ENCODE data around the gene NAALADL2. TPM values are rescaled to one million over a fixed set of nuclear protein-coding genes. Genes with fewer than 3 reads are reported as not detected.
"Not testable (repeated sequence)": the region's sequence is repeated elsewhere in the genome, so short reads cannot be mapped to it uniquely, and the experiment has no call there.

NAALADL2 gene
- polyA plus RNA-seq, 1 donor: 5.9 TPM

DNA sequence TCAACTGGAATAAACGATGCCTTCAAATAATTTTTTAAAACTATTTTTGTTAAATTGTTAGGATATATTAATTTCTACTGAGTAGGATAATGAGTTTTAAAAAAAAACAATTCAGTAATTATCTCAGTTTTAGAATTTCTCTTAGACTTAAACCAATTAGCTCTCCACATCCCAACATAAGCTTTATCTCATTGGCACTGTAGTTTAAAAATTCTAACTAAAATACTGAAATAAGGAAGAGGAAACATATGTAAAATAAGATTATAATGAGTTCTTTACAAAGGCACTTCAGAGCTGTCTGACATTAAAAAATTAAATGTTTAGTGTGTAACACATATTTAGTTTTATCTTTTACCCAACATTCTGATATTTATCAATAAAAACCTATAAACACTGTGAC lies 558.3 kb downstream of the NAALADL2 start:
- no peak for DNase-seq (ENCODE audit: low read depth)

DNA sequence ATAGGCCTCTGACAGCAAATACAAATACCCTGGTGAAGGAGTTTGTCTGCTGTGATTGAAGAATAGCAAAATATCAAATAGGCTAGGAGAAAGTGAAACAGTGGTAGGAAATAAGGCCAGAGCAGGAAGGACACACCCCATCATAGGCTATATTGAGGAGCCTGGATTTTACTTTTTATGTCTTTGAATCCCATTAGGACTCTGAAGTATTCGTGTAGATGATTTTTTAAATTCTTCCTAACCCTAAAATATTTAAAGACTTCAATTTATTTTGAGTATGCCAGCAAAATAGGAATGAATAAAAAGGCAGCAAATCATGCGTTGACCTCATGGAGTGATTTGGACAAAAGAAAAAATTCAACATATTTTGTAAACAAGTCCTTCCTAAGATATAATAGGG lies 562.8 kb downstream of the NAALADL2 start:
- no peak for DNase-seq (ENCODE audit: low read depth)

DNA sequence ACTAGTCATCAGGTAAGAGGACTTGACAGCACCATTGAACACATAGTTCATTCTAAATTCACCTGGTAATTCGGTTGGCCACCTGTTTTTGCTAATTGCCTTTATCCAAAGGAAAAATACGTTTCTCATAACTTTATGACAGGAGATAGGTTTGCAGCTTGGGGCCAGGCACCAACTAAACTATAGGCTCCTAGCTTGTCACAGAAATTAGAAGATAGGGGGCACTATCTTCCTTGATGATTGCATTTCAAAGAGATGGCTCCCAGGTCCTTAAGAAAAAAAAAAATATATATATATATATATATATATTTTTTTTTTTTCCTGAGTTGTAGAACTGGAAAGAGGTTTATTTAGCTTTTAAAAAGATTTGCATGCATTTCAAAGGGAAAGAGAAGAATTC lies 563.6 kb downstream of the NAALADL2 start:
- DNase-seq (ENCODE audit: low read depth): no peak

DNA sequence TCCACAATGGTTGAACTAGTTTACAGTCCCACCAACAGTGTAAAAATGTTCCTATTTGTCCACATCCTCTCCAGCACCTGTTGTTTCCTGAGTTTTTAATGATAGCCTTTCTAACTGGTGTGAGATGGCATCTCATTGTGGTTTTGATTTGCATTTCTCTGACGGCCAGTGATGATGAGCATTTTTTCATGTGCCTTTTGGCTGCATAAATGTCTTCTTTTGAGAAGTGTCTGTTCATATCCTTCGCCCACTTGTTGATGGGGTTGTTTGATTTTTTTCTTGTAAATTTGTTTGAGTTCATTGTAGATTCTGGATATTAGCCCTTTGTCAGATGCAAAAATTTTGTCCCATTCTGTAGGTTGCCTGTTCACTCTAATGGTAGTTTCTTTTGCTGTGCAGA lies 564.7 kb downstream of the NAALADL2 start:
- DNase-seq (ENCODE audit: low read depth): not testable (repeated sequence)

DNA sequence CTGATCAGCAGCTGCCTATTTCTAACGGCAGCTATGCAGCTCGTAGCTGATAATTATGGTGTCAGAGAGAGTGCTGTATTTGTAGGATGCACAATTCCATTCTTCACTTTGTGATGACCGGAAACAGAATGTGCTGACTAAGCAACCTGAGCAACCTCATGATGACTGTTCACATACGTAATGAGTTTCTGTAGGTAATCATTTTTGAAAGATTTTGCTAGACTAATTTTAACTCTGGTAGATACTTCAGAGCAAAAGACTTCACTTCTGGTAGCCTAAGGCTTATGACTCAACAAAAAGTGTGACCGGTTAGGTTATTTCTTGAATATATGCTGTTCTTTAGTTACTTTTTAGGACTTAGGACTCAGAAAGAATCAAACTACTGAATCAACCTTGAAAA lies 567.7 kb downstream of the NAALADL2 start:
- no peak for DNase-seq (ENCODE audit: low read depth)

DNA sequence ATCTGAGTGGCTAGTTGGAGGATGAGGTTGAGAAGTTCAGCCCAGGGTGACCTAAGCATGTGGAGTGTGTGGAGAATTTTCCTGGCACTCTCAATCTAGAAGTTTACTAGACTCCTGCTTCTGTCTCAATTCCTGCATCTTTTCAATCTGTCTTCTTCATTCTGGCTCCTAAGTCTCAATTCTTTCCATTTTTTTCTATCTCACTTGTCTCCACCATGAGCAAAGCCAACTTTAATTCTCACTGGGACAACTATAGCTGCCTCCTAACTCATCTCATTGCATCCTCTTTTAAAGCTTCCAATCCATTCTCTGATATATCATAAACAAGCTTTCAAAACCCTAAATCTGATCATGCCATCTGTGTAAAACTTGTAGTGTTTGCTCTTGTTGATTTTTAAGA lies 569.3 kb downstream of the NAALADL2 start:
- peak; percentile 49 for DNase-seq (ENCODE audit: low read depth)

DNA sequence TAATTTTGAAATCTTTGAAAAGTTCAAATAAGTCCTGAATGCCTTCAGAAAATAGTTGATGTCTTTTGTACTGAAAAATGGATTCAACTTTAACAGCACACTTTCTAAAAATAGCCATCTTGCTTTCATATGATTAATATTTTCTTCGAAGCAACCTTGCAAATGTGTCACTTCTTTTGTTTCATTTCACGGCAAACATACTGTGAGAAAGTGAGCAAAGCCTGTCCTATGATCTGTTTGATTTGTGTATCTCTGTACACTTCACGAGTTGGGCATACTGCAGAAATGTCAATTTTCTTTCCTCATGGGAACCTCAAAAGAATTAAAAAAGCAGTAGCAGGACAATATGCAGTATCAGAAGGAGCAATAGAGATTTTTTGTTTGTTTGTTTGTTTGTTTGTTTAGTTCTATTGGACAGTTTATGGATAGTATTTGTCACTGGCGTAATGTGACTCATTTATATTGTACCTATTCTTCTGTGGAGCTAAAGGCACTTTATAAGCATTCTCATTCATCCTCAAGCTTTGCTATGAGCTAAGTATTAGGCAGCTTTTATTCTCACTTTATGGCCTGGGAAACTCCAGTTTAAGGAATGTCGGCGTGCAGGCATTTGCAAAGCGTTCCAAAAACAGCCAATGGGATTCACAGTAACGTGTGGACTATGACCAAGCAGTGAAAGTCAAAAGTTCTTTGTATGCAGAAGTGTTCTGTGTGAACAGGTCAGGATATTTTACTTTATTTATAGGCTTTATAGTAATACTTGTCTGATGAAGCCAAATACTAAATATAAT lies 572.0 kb downstream of the NAALADL2 start:
- no peak for DNase-seq (ENCODE audit: low read depth)

DNA sequence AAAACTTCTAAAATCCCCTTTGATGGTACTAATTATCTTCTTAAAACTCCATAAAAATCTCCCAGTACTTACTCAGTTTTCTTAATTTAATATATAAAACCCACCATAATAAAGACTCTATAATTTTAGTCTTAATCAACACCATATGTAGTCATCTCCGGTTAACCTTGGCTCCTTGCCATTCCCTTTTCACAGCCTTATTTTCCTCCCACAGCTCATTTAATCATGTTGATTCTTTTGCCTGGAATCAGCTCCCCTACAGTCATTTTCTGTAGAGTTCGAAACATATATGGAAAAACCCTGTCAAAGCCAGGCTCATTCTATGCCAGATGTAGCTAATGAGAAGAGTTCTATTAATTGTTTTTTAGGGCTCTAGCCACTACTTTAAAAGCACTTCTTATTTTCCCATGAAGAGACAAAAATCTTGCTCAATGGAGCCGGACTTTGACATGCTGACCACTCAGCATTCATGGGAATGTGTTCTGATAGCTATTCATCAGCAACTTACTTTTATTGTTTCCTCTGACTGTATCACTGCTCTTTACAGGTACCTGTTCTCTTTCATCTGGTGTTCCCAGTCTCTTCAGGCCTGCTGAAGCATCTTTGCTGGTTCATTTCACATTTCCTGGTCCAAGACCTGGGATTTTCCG lies 573.4 kb downstream of the NAALADL2 start:
- no peak for DNase-seq (ENCODE audit: low read depth)

DNA sequence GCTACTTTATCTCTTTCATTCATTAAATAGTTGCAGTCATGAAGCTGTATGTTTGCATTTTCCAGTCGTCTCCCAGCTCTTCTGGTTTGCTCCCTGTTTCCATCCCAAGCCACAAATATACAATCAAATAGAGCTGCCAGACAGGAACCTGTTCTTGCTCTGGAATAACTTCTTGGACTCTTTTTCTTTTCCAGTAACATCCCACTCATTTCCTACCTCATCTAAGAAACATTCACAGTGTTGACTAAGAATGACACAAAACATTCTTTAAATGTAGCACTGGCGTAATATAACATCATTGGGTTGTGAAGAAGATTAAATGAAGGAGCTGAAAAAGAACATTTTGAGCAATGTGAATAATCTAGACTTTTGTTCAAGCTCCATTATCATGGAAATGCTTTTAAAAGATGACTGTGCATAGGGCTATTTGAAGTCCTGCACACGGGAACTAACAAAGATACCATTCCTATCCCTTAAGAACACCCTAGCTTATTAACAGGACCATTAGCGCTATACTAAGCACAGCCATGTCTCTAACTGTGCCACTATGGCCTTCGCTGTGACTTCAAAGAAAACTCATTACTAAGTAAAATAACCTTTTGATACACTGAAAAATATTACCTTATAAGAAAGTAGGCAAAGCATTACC lies 574.0 kb downstream of the NAALADL2 start:
- DNase-seq (ENCODE audit: low read depth): no peak

DNA sequence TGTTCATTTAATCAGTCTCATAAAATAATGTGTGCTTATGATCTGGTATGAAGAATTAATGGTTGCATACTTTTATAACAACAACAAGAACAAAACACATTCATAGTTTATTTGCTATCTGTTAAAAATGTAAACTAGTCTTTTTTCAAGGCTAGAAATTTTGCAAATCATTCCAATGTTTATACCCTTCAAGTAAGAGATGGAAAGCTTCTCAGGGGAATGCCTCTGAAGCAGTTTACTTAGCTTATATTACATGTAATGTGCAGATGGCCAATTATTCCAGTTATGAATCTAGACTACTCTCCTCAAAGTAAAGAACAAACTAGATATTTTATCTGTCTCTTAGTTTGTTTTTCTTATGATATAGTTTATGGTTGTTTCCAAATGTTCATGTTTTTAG lies 575.4 kb downstream of the NAALADL2 start:
- DNase-seq (ENCODE audit: low read depth): no peak

DNA sequence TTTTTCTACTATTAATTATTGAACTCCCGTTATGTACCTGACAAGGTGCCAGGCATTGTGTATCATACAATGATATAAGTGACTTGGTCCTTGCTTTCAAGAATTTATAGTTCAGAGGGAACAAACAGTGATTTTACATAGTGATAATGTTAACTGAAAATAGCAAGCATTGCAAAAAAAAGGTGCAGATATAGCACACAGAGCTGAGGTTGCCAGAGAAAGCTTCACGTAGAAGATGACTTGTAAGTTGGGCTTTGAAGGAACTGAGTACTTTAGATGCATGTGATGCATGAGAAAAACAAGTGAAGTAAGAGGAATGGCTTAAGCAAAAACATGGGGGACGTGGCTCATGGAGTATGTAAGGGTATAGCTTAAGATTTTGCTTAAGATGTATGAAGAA lies 584.5 kb downstream of the NAALADL2 start:
- DNase-seq (ENCODE audit: low read depth): no peak

DNA sequence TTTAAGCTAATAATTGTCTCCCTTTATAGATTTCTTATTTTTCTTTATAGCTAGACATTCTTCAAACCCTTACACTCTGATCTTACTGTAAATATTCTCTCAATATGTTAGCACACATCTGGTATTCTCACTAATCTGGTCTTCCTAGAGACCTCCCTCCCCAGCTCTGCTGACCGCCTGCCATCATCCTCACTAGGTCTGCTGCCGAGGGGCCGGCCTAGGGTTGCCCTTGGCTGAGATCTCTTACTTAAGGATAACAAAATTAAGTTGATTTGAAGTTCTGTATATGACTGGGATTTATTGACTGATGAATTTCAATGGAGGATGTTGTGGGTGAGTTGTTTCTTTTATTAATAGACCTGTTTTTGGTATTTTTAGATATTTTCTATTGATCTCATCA lies 586.6 kb downstream of the NAALADL2 start:
- DNase-seq (ENCODE audit: low read depth): no peak

DNA sequence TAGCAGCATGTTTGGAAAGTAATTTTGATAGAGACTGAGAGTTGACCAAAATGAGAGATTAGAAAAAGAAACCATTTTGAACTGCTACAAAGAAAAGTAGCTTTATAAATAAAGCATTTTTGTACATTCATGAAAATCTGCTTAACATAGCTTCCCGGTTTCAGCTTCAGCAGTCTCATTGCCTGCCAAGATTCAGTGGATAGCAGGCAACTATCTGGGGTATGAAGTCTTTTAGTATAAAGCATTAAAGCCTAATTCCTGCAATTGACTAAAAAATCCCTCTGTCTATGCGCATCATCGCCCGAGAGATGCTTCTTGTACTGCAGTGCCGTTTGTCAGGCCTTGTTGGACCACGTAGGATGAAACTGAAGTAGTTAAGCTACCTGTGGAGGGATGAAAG lies 588.4 kb downstream of the NAALADL2 start:
- DNase-seq (ENCODE audit: low read depth): no peak

DNA sequence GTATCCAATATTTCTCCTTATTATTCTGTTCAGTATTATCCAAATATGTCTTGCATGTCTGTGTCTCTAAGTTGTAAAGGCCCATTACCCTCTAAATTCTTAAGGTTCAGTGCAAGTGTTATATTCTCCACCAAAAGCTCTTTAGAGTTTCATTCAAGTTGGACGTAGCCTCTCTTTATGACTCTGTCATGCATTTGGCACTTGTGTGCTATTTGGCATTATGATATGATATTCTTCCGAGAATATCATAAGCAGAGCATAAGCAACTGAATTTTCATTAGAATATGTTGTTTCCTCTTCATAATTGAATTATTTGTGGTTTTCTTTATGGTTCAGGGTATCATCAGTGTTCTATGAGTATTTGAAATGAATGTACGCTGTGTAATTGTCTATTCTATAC lies 594.2 kb downstream of the NAALADL2 start:
- DNase-seq (ENCODE audit: low read depth): no peak

DNA sequence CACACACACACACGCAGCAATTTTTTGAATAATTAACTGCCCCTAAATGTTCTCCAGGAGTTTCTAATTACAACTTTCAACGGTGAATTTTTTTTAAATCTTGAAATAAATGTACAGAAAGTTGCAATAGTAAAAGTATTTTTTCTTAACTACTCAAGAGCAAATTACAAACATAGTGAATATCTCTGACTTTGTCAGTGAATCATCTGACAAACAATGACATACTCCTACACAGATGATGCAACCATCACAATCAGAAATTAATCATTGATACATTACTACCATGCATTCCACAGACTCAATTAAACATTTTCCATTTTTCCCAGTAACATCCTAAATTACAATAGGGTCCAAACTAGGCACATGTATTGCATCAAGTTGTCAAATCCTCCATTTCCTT lies 597.3 kb downstream of the NAALADL2 start:
- no peak for DNase-seq (ENCODE audit: low read depth)

DNA sequence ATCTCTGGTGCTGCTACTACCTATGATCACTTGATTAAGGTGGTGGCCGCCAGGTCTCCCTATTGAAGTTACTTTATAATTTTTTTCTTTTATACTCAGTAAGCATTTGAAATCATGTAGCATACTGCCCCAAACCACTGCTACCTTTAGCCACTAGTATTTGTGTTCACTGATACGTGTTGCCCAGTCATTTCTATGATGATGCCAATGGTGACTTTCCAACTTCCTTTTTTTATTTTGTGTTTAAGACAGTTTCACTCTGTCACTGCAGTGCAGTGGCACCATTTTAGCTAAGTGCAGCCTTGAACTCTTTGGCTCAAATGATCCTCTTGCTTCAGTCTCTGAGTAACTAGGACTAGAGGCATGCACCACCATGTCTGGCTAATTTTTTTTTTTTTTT lies 598.2 kb downstream of the NAALADL2 start:
- no peak for DNase-seq (ENCODE audit: low read depth)

DNA sequence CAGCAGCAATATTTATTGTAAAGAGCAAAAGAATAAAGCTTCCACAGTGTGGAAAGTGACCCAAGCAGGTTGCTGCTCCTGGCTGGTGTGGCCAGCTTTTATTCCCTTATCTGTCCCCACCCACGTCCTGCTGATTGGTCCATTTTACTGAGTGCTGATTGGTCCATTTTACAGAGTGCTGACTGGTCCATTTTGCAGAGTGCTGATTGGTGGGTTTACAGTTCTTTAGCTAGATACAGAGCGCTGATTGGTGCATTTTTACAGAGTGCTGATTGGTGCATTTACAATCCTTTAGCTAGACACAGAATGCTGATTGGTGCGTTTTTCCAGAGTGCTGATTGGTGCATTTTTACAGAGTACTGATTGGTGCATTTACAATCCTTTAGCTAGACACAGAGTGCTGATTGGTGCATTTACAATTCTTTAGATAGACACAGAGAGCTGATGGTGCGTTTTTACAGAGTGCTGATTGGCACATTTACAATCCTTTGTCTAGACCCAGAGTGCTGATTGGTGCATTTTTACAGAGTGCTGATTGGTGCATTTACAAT lies 601.8 kb downstream of the NAALADL2 start:
- DNase-seq (ENCODE audit: low read depth): not testable (repeated sequence)

DNA sequence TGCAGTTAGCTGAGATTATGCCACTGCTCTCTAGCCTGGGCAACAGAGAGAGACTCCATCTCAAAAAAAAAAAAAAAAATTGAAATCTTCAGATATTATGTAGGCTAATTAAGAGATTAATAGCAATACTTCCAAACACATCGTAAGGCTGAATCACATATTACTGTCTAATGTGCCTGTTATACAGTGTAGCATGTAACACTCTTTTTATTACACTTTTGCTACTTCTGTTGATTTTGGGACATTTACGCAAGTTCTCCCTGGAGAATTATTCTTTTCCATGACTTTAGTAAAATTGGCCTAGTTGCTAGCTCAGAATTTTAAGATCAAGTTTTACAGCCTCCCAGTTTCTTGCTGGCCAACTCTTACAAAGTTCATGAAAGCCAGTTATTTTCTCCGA lies 605.2 kb downstream of the NAALADL2 start:
- no peak for DNase-seq (ENCODE audit: low read depth)

DNA sequence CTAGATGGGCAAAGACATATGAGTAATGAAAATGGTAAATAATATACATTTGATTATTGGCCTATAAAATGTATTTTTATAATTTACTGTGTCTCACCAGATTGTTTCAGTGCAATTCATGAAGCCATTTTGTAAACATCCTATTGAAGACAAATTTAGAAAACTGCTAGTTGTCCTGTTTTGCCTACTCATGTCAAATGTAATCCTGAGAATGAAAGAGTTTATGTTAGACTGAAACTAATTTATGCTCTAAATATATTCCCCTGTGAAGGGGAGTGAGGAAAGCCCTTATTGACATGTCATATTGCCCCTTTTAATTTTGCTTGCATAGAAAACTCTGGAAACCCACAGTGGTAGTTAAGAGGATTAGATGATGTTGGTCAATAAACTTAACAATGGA lies 610.0 kb downstream of the NAALADL2 start:
- DNase-seq (ENCODE audit: low read depth): no peak

DNA sequence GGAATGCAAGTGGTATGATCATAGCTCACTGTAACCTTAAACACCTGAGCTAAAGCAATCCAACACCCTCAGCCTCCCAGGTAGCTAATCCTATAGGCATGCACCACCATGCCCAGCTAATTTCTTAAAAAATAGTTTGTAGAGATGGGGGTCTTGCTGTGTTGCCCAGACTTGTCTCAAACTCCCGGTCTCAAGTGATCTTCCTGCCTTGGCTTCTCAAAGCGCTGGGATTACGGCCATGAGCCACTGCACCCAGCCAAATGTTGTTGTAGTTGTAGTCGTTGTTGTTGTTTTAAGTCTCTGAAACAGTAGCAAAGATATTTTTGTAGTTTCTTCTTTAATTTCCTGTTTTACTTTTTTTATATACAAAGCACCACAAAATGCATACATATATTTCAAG lies 616.6 kb downstream of the NAALADL2 start:
- no peak for DNase-seq (ENCODE audit: low read depth)

DNA sequence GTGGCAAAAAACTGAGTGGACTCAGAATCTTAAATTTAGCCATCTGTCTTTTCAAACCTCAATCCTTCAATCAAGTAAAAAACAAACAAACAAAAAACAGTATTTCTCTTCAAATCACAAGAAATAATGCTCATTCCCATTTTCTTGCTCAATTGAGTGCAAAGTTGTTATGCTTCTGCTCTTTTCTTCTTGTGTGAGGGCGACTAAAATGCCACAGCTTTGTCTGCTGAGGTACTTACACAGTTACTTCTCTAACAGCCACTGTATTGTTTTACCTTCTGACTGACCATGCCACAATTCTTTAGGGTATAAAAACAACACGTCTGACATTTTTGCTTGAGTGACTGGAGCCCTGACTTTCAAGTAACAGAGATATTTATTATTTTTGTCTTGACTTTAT lies 617.4 kb downstream of the NAALADL2 start:
- DNase-seq (ENCODE audit: low read depth): no peak

DNA sequence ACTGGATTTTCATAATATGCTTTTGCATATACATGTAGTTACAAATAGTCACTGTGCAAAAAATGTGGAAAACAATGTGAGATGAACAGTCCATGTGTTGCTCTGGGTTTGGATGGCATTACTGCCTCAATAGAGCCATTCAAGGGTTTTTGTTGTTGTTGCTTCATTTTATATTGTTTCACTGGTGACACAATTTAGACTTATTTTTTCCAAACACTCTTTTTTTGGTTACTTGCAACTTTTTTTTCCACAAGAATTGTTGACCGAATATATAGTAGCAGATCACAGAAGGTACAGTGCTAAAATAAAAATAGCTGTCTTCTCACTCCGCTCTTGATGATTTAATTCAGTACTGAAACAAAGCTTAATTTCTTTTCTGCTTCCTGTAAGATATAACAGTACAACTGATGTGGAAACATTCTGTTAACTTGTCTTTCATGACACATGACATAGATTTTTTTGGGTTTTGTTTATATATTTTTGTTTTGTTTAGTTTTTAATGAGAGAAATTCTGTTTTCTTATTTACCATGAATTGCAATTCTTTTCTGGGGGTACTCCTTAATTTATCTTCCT lies 618.6 kb downstream of the NAALADL2 start:
- no peak for DNase-seq (ENCODE audit: low read depth)

Measured in forelimb muscle (tissue), 1 donor.